Measurements from ENCODE around the gene PARD3. TPM values are rescaled to one million over a fixed set of nuclear protein-coding genes. Genes with fewer than 3 reads are reported as not detected.

The PARD3 gene
- total and polyA plus RNA-seq, 12 donors: 17.0 to 93.8 (median 47.3) TPM

- TF ChIP-seq POLR2A (IDR thresholded peaks at IDR 0.05): no peak
- TF ChIP-seq CTCF (IDR thresholded peaks at IDR 0.05): no peak
- Histone ChIP-seq H3K27ac (no peak overlapping the region), H3K36me3 (replicated peaks in 1 of 2) (no peaks in the 10 kb centered on the region), H3K4me1 (replicated peaks in 1 of 2) (no peaks in the 10 kb centered on the region), H3K27me3 (no peaks in the 10 kb centered on the region), H3K4me3 (no peak overlapping the region), H3K9me3 (replicated peaks in 1 of 3) (no peaks in the 10 kb centered on the region)
- WGBS, 4 donors: 85 to 91% (median 88%) methylated on average over 3 of the region's 3 CpGs
- DNase-seq: no peak
- intact Hi-C loops (cut with DNase I): no loop called here
These were observed 607.8 kb downstream of the PARD3 start for GRCh38 chr10:34207343-34207742.

- intact Hi-C loops (cut with DNase I): no loop called here
- no peaks in the 10 kb centered on the region for H3K36me3 ChIP-seq (replicated peaks in 1 of 2)
- H3K9me3 ChIP-seq (replicated peaks in 1 of 3): no peaks in the 10 kb centered on the region
- 87 to 93% (median 89%) methylated on average over 1 of the region's 1 CpG for WGBS, 4 donors
- H3K27me3 ChIP-seq: no peaks in the 10 kb centered on the region
- no peak for DNase-seq
- no peak overlapping the region for H3K27ac ChIP-seq
- H3K4me3 ChIP-seq: no peak overlapping the region
- no peak for TF ChIP-seq CTCF (IDR thresholded peaks at IDR 0.05)
- no peak for TF ChIP-seq POLR2A (IDR thresholded peaks at IDR 0.05)
- H3K4me1 ChIP-seq (replicated peaks in 1 of 2): no peaks in the 10 kb centered on the region
These were observed 608.2 kb downstream of the PARD3 start for GRCh38 chr10:34206935-34207268.

GRCh38 chr10:34206078-34206934 is 608.8 kb downstream of the PARD3 start:
- Histone ChIP-seq H3K27ac (no peak overlapping the region), H3K9me3 (replicated peaks in 1 of 3) (no peaks in the 10 kb centered on the region), H3K36me3 (replicated peaks in 1 of 2) (no peaks in the 10 kb centered on the region), H3K4me3 (no peak overlapping the region), H3K4me1 (replicated peaks in 1 of 2) (no peaks in the 10 kb centered on the region), H3K27me3 (no peaks in the 10 kb centered on the region)
- 95 to 97% (median 96%) methylated on average over 9 of the region's 9 CpGs for WGBS, 4 donors
- no peak for DNase-seq
- no peak for TF ChIP-seq CTCF (IDR thresholded peaks at IDR 0.05)
- TF ChIP-seq POLR2A (IDR thresholded peaks at IDR 0.05): no peak
- intact Hi-C loops (cut with DNase I): no loop called here

GRCh38 chr10:34205452-34205851 is 609.6 kb downstream of the PARD3 start:
- Histone ChIP-seq H3K36me3 (replicated peaks in 1 of 2) (no peaks in the 10 kb centered on the region), H3K4me3 (no peak overlapping the region), H3K9me3 (replicated peaks in 1 of 3) (no peaks in the 10 kb centered on the region), H3K27me3 (no peaks in the 10 kb centered on the region), H3K27ac (no peak overlapping the region), H3K4me1 (replicated peaks in 1 of 2) (peaks cover 0 to 8% of the 10 kb centered on the region in 2 donors)
- peak in 1 of 7 donors; percentile 12 for DNase-seq
- TF ChIP-seq CTCF (IDR thresholded peaks at IDR 0.05) (no peak), POLR2A (IDR thresholded peaks at IDR 0.05) (no peak)
- intact Hi-C loops (cut with DNase I): no loop called here
- WGBS, 4 donors: 69 to 84% (median 75%) methylated on average over 5 of the region's 5 CpGs
